PC-9 (cell line): ENCODE results near the gene IWS1. TPM values are rescaled to one million over a fixed set of nuclear protein-coding genes. Genes with fewer than 3 reads are reported as not detected.
A peak's percentile ranks its signal among the peaks of the same experiment; 100 is the strongest.

ENCODE experiments used
- BruUV-seq: library from RNA; stranded (reverse); fragments of 400-500 nt; replicated peaks from 2 replicates; lab custom pipeline; 2021; lab: Mats Ljungman, UMichigan
- CTCF ChIA-PET: fragments of 300-600 bp; sonication (Branson Sonifier 250); formaldehyde crosslinking; loops from one replicate; lab custom pipeline; 2022; ENCODE audit warnings: antibody characterized with exemption; lab: Charles Lee
- POLR2A ChIA-PET: fragments of 300-600 bp; sonication (Branson Sonifier 250); formaldehyde crosslinking; loops from one replicate; lab custom pipeline; 2022; ENCODE audit warnings: antibody characterized with exemption; ENCODE audit not compliant: unreplicated experiment; lab: Charles Lee
- DNase-seq, 2 experiments: peaks; one replicate each; pipeline versions ENCODE4 v3.0.0 to v3.0.0-alpha.2; 2015 to 2022; ENCODE audit warnings: mixed read lengths in 1 of 2
- H2AFZ ChIP-seq: fragments of 200-600 bp; sonication (generic); 2 replicates; pipeline ENCODE4 v1.8.1; 2017; ENCODE audit warnings: antibody characterized with exemption
- H3F3A ChIP-seq: fragments of 200-600 bp; sonication (generic); 2 replicates; pipeline ENCODE4 v1.8.1; 2017; ENCODE audit warnings: antibody characterized with exemption, mild to moderate bottlenecking, low read depth; ENCODE audit not compliant: insufficient read depth
- H3K27ac ChIP-seq: fragments of 200-600 bp; sonication (generic); 2 replicates; pipeline ENCODE4 v1.6.1; 2016; ENCODE audit warnings: mixed run types
- H3K27me3 ChIP-seq: fragments of 200-600 bp; sonication (generic); 2 replicates; pipeline ENCODE4 v1.6.1; 2016; ENCODE audit warnings: low read depth, mixed run types; ENCODE audit not compliant: insufficient read depth
- H3K36me3 ChIP-seq: fragments of 200-600 bp; sonication (generic); 2 replicates; pipeline ENCODE4 v1.6.1; 2016; ENCODE audit warnings: low read depth, mixed run types
- H3K4me1 ChIP-seq: fragments of 200-600 bp; sonication (generic); replicated peaks from 2 replicates; pipeline ENCODE4 v1.6.1; 2016; ENCODE audit warnings: mixed run types; ENCODE audit not compliant: insufficient read depth
- H3K4me2 ChIP-seq: fragments of 200-600 bp; sonication (generic); 2 replicates; pipeline ENCODE4 v1.6.1; 2017; ENCODE audit warnings: mixed run types
- H3K4me3 ChIP-seq: fragments of 200-600 bp; sonication (generic); 2 replicates; pipeline ENCODE4 v1.6.1; 2016; ENCODE audit warnings: mixed run types
- H3K79me2 ChIP-seq: fragments of 200-600 bp; sonication (generic); 2 replicates; pipeline ENCODE4 v1.6.1; 2017; ENCODE audit warnings: low read depth, mixed run types
- H3K9me2 ChIP-seq: fragments of 200-600 bp; sonication (generic); 2 replicates; pipeline ENCODE4 v1.8.1; 2017; ENCODE audit warnings: mild to moderate bottlenecking; ENCODE audit not compliant: insufficient read depth
- H3K9me3 ChIP-seq: fragments of 200-600 bp; sonication (generic); 2 replicates; pipeline ENCODE4 v1.8.1; 2016; ENCODE audit warnings: low read depth; ENCODE audit not compliant: insufficient read depth
- H4K20me1 ChIP-seq: fragments of 200-600 bp; sonication (generic); 2 replicates; pipeline ENCODE4 v1.8.1; 2017; ENCODE audit not compliant: insufficient read depth
- CTCF ChIP-seq: fragments of 200-600 bp; sonication (generic); conservative IDR thresholded peaks from 2 replicates; pipeline ENCODE4 v1.6.1; 2017; ENCODE audit warnings: mixed run types, antibody characterized with exemption, mild to moderate bottlenecking, moderate library complexity
- EZH2 ChIP-seq: fragments of 200-600 bp; sonication (generic); IDR thresholded peaks from 2 replicates; pipeline ENCODE4 v1.8.0; 2017; ENCODE audit warnings: antibody characterized with exemption, low read depth
- intact Hi-C: fragments of 100-400 bp; cut with micrococcal nuclease; formaldehyde crosslinking; loops from one replicate; pipeline ENCODE4 v1.10.0; 2022; ENCODE audit not compliant: unreplicated experiment
- total RNA-seq: library from RNA; stranded (reverse); gene quantifications from 2 replicates; pipeline ENCODE4 v1.2.3, GENCODE V29; 2021

Gene IWS1
- total RNA-seq, 1 experiment from 2014 or later, result 47.3 TPM

GRCh38 chr2:127511090-127511695 lies 15.1 kb downstream of the IWS1 start:
- H3K9me3 ChIP-seq, result no peaks in the 10 kb centered on the region
- peaks cover 44% of the 10 kb centered on the region for H3F3A ChIP-seq
- H3K27ac ChIP-seq, result no peak overlapping the region
- DNase-seq, result no peak
- TF ChIP-seq EZH2 (no peak), CTCF (no peak)
- ChIA-PET CTCF (no interaction called here), POLR2A (no interaction called here)
- H3K9me2 ChIP-seq, result no peaks in the 10 kb centered on the region
- peaks cover 95% of the 10 kb centered on the region for H4K20me1 ChIP-seq
- intact Hi-C loops, result no loop called here
- H3K4me1 ChIP-seq, result peaks cover 34% of the 10 kb centered on the region
- H2AFZ ChIP-seq, result no peak overlapping the region
- H3K27me3 ChIP-seq, result no peaks in the 10 kb centered on the region
- H3K36me3 ChIP-seq, result peaks cover 21% of the 10 kb centered on the region
- no peak overlapping the region for H3K4me2 ChIP-seq
- H3K4me3 ChIP-seq, result no peak overlapping the region
- peaks cover 96% of the 10 kb centered on the region for H3K79me2 ChIP-seq
- no TSS peak for BruUV-seq

DNA sequence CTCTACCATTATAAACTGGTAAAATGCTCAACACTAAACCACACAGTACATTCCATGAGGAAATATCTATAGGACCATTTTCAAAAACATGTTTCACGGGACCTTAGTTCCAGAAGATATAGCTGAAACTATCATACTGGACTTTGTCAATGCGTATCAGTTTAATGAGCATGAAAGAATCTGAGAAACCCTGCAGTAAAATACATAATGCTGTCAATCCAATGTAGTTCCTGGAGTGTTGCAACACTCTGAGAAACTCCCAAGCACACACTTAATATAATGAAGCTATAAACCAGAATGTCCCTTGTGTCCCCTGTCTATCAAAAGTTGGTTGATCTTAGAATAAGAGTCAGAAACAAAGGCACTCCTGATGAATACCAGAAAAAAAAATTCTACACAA lies 16.2 kb downstream of the IWS1 start:
- Histone ChIP-seq H2AFZ (no peak overlapping the region), H3K4me2 (no peak overlapping the region), H3F3A (peaks cover 44% of the 10 kb centered on the region), H3K27ac (peak overlapping the region; percentile 69), H3K4me1 (peaks cover 34% of the 10 kb centered on the region), H3K9me3 (no peaks in the 10 kb centered on the region), H3K36me3 (peaks cover 20% of the 10 kb centered on the region), H3K27me3 (no peaks in the 10 kb centered on the region), H3K9me2 (no peaks in the 10 kb centered on the region), H3K4me3 (no peak overlapping the region), H4K20me1 (peaks cover 92% of the 10 kb centered on the region), H3K79me2 (peaks cover 96% of the 10 kb centered on the region)
- ChIA-PET CTCF (no interaction called here), POLR2A (interaction anchor here (0.7 to 1.0 kb wide), 3 partner anchors 17 to 265 kb away, joined by 4 to 6 read pairs (median 6); no protein-coding TSS in a partner anchor)
- DNase-seq, result no peak
- intact Hi-C loops, result no loop called here
- TF ChIP-seq EZH2 (no peak), CTCF (no peak)
- no TSS peak for BruUV-seq

- no TSS peak for BruUV-seq
- Histone ChIP-seq H4K20me1 (peaks cover 91% of the 10 kb centered on the region), H3K4me1 (peaks cover 34% of the 10 kb centered on the region), H3K9me3 (no peaks in the 10 kb centered on the region), H3K79me2 (peaks cover 96% of the 10 kb centered on the region), H3K27me3 (no peaks in the 10 kb centered on the region), H3K27ac (peak overlapping the region; percentile 69), H3K4me3 (no peak overlapping the region), H3K4me2 (peak overlapping the region; percentile 48), H3F3A (peaks cover 44% of the 10 kb centered on the region), H2AFZ (no peak overlapping the region), H3K9me2 (no peaks in the 10 kb centered on the region), H3K36me3 (peaks cover 28% of the 10 kb centered on the region)
- peak; percentile 62 to 98 for DNase-seq
- intact Hi-C loops, result loop anchor here (5.0 kb wide), 1 partner anchor 139 kb away; the partner anchor contains the start of gene GPR17
- TF ChIP-seq CTCF, result no peak
- TF ChIP-seq EZH2, result no peak
- ChIA-PET POLR2A (interaction anchor here (0.6 kb wide), 1 partner anchor 193 kb away, joined by 4 read pairs; the partner anchor contains the start of gene SFT2D3), CTCF (interaction anchor here (0.5 kb wide), 1 partner anchor 17 kb away, joined by 5 read pairs; no protein-coding TSS in a partner anchor)
Measured at GRCh38 chr2:127508631-127509034, 17.7 kb downstream of the IWS1 start.
